Keratinocyte (primary cell): ENCODE data around the gene ECHS1.

Experiments used
- CTCF ChIP-seq, 3 experiments: IDR thresholded peaks in 1 of 3; conservative IDR thresholded peaks in 1 of 3; optimal IDR thresholded peaks in 1 of 3; 2 replicates in 2 of 3; 3 replicates in 1 of 3; pipeline versions ENCODE3 to v1.5.1; 2011; ENCODE audit warnings: low read length in 3 of 3, mild to moderate bottlenecking in 3 of 3, moderate library complexity in 2 of 3, control low read depth in 1 of 3, inconsistent platforms in 1 of 3; ENCODE audit not compliant: insufficient read depth in 2 of 3; ENCODE audit errors: extremely low read depth in 1 of 3
- EZH2 ChIP-seq: IDR thresholded peaks from one replicate; pipeline ENCODE4 v1.6.1; 2012; ENCODE audit warnings: inconsistent platforms, mild to moderate bottlenecking, low read length, moderate library complexity

- no peak for TF ChIP-seq CTCF (optimal IDR thresholded peaks at IDR 0.05 in 1 of 3, IDR thresholded peaks at IDR 0.05 in 1 of 3, conservative IDR thresholded peaks at IDR 0.05 in 1 of 3; ENCODE audit: extremely low read depth in 1 of 3, insufficient read depth in 2 of 3, low read length in 3 of 3)
- TF ChIP-seq EZH2, result no peak
Measured at GRCh38 chr10:133401981-133402725, 29.0 kb upstream of the ECHS1 start.
